ENCODE data around the gene ZNF362.

ZNF362 gene

DNA sequence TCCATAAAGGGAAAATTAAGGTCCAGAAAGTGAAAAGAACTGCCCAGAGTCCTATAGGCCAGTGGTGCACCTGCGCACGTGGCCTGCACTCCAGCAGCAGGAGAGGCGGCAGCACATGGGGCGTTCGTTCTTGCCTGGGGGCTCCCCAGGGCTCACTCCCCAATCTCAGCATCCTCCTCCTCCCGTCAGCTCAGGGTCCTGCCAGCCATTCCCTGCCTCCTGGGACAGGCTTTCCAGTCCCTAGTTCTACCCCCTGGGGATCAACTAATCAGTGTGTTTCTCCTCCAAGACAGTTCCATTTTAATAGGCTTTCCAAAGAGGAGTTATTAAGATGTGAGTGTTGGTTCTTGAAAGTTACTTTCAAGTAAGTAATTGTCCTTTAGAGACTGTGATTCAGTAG, 65.8 kb downstream of the ZNF362 start:
- DNase-seq (ENCODE audit: low read depth): no peak
- in situ Hi-C loops (cut with HindIII; ENCODE audit: low sequenced_read_pairs): loop anchor here (5.0 kb wide), 1 partner anchor 75 kb away; no protein-coding TSS in a partner anchor
- TF ChIP-seq, protein P1, sequence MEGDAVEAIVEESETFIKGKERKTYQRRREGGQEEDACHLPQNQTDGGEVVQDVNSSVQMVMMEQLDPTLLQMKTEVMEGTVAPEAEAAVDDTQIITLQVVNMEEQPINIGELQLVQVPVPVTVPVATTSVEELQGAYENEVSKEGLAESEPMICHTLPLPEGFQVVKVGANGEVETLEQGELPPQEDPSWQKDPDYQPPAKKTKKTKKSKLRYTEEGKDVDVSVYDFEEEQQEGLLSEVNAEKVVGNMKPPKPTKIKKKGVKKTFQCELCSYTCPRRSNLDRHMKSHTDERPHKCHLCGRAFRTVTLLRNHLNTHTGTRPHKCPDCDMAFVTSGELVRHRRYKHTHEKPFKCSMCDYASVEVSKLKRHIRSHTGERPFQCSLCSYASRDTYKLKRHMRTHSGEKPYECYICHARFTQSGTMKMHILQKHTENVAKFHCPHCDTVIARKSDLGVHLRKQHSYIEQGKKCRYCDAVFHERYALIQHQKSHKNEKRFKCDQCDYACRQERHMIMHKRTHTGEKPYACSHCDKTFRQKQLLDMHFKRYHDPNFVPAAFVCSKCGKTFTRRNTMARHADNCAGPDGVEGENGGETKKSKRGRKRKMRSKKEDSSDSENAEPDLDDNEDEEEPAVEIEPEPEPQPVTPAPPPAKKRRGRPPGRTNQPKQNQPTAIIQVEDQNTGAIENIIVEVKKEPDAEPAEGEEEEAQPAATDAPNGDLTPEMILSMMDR (IDR thresholded peaks at IDR 0.05; ENCODE audit: low read depth, low read length, missing control alignments): no peak
- H3K4me3 ChIP-seq (ENCODE audit: low read depth, low read length): no peak overlapping the region

DNA sequence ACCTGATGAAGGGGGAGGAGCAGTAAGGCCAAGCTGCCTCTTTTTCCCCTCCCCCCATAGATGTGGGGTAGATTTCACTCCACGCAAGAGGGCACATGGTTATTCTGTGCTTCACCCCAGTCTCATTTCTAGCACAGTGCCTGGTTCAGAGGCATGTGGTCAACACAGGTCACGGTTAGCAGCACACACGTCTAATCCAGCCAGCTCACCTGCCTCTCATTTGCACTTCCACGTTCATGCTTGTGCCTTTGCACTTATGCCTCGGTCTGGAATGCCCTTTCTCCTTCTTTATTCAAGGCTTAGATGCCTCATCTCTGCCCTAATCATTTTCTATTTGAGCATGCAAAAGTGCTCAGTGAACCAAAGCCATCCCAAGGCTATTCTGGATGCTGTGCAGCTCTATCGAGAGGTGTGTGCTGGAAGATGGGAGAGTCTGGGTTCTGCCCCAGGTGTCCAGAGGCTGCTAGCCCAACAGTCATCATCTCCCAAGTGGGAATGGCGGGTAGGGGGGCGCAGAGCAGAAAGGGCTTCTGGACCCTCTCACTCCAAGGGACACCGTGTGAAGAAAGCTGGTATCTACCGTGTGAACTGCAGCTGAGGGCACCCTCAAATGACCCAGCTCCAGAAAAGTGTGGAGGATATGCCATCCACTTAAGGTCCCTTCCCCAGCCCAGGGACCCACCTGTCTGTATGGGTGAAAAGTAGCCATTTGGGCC, 66.7 kb downstream of the ZNF362 start:
- in situ Hi-C loops (cut with HindIII; ENCODE audit: low sequenced_read_pairs): loop anchor here (5.0 kb wide), 1 partner anchor 74 kb away; no protein-coding TSS in a partner anchor

DNA sequence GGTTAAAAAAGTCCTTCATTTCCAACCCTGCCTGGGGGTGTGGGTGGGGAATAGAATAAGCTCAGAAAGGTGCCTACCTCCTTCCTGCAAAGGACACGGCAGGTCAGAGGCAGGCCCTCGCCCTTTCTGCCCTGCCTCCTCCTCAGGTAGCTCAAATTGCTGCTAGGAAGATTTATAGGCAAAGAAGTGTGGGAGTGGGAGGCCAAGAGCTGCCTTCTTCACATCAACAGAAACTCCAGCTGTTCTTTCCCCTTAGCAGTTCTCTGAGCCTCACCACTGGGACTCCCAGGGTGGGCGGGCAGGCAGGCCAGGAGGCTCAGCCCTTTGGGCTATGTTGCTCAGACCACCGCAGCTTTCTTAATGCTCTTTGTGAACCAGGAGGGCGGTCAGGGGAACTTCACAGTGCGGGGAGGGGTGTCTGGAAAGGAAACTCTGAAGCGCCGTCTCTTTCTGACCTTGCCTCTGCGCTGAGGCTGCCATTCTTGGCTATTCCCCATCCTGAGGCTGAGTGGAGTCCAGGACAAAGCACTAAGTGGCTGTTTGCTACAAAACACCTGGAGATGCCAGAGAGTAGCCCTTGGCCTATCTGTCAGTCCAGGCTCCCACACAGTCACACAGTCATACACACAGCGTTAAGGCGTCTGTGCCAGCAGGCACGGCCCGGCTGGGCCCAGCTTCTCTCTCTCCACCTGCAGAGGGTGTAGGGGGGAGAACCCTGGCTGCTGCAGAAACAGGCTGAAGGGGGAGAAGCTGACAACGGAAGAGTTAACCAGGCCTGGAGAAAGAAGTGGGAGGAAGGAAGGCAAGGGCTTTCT, 67.6 kb downstream of the ZNF362 start:
- TF ChIP-seq, protein P1 (IDR thresholded peaks at IDR 0.05; ENCODE audit: low read depth, low read length, missing control alignments): no peak
- no peak for DNase-seq (ENCODE audit: low read depth)
- in situ Hi-C loops (cut with HindIII; ENCODE audit: low sequenced_read_pairs): loop anchor here (5.0 kb wide), 1 partner anchor 73 kb away; no protein-coding TSS in a partner anchor
- H3K4me3 ChIP-seq (ENCODE audit: low read depth, low read length): no peak overlapping the region

More for the DNA sequence above, 66.7 kb downstream of the ZNF362 start:
- H3K4me3 ChIP-seq (ENCODE audit: low read depth, low read length): no peak overlapping the region
- no peak for DNase-seq (ENCODE audit: low read depth)
- TF ChIP-seq, protein P1 (IDR thresholded peaks at IDR 0.05; ENCODE audit: low read depth, low read length, missing control alignments): no peak

DNA sequence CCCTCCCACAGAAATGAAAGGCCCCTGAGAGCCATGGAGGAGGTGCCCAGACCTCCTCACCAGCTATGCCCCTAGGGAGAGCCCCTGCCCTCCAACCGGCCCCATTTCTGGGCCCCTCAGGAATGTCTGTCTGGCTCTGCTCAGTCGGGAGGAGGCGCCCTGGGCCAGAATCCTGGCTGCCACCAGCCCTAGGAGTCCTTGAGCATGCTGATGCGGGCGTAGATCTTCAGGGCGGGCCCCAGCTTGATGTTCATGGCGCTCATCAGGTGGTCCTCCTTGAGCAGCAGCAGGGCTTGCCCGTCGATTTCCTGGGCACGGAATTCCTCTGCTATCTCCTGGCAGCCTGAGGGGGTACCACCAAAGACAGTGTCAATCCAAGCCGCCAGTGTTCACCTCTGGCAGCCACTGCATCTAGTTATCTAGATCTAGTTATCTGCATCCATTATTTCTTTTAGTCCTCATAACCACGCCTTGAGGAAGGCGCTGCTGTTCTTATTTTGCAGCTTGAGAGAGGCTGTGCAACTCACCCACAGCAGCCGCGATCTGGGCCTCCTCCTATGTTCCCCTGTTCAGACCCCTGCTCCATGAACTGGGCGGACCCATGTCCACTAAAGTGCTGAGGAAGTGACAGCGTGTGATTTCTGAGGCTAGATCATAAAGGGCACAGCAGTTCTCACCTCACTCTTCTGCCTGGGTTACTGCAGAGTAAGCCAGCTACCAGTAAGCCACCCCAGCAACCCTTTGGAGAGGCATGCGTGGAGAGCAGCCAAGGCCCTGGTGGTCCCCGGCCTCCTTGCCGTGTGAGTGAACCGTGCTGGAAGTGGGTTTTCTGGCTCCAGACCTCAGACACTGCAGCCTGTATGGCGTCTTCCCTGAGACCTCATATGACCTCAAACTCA, 68.6 kb downstream of the ZNF362 start:
- no peak overlapping the region for H3K4me3 ChIP-seq (ENCODE audit: low read depth, low read length)
- no peak for DNase-seq (ENCODE audit: low read depth)
- in situ Hi-C loops (cut with HindIII; ENCODE audit: low sequenced_read_pairs): loop anchor here (5.0 kb wide), 1 partner anchor 72 kb away; no protein-coding TSS in a partner anchor
- TF ChIP-seq, protein P1 (IDR thresholded peaks at IDR 0.05; ENCODE audit: low read depth, low read length, missing control alignments): no peak

DNA sequence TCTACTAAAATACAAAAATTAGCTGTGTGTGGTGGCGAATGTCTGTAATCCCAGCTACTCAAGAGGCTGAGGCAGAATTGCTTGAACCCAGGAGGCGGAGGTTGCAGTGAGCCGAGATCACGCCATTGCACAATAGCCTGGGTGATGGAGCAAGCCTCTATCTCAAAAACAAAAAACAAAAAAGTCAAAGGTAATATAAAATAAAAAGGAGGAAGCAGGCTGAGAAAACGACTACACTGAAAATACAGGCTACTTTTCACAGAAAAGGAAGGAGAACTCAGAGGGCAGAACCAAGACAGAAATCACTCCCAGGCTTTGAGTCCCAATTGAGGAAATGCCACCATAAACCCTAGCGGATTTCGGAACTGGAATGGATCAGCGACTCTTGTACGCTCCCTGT, 70.5 kb downstream of the ZNF362 start:
- TF ChIP-seq, protein P1 (IDR thresholded peaks at IDR 0.05; ENCODE audit: low read depth, low read length, missing control alignments): no peak
- DNase-seq (ENCODE audit: low read depth): no peak
- in situ Hi-C loops (cut with HindIII; ENCODE audit: low sequenced_read_pairs): no loop called here
- H3K4me3 ChIP-seq (ENCODE audit: low read depth, low read length): no peak overlapping the region
